Measurements from ENCODE around the gene CRMP1.

The CRMP1 gene

DNA sequence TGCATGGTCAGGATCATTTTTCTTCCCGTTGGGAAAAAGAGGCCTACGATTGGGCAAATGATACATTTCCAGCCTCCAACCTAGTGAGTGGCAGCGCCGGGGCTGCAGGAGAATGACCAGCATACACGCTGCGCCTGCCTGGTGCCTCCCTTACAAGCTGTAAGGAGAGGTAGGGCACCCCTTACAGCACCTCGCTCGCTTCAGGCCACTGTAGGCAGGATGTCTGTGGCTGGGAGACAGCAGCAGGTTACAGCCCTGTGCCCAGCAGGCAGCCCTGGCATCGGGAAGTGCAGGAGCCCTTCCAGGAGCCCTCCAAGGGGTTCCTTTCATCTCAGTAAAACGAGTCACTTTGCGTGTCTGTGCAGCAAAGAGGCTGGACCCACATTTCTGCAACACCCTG, 93.5 kb downstream of the CRMP1 start:
- TF ChIP-seq, protein P1, sequence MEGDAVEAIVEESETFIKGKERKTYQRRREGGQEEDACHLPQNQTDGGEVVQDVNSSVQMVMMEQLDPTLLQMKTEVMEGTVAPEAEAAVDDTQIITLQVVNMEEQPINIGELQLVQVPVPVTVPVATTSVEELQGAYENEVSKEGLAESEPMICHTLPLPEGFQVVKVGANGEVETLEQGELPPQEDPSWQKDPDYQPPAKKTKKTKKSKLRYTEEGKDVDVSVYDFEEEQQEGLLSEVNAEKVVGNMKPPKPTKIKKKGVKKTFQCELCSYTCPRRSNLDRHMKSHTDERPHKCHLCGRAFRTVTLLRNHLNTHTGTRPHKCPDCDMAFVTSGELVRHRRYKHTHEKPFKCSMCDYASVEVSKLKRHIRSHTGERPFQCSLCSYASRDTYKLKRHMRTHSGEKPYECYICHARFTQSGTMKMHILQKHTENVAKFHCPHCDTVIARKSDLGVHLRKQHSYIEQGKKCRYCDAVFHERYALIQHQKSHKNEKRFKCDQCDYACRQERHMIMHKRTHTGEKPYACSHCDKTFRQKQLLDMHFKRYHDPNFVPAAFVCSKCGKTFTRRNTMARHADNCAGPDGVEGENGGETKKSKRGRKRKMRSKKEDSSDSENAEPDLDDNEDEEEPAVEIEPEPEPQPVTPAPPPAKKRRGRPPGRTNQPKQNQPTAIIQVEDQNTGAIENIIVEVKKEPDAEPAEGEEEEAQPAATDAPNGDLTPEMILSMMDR (IDR thresholded peaks at IDR 0.05; ENCODE audit: low read length, missing control alignments) = no peak
- DNase-seq (ENCODE audit: low read depth) = no peak
- H3K4me3 ChIP-seq (replicated peaks; ENCODE audit: low read depth, low read length) = no peak overlapping the region

DNA sequence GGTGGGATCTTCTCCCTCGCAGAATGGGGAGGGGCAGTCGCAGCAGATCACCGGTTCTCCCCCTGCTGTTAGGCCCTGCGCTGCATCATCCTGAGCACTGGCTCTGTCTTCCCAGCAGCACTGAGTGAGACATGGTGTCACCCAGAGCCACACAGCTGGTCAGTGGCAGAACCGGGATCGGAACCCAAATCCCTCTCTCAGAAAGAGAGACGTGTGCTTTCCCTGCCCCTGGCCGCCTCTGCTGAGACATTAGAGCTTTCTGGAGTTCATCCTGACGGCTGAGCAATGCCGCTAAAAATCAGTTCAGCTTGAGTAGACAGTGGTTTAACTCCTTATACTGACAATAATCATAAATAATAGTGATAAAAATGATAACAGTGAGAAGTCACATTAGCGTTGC, 93.9 kb downstream of the CRMP1 start:
- TF ChIP-seq, protein P1 (IDR thresholded peaks at IDR 0.05; ENCODE audit: low read length, missing control alignments) = no peak
- DNase-seq (ENCODE audit: low read depth) = no peak

DNA sequence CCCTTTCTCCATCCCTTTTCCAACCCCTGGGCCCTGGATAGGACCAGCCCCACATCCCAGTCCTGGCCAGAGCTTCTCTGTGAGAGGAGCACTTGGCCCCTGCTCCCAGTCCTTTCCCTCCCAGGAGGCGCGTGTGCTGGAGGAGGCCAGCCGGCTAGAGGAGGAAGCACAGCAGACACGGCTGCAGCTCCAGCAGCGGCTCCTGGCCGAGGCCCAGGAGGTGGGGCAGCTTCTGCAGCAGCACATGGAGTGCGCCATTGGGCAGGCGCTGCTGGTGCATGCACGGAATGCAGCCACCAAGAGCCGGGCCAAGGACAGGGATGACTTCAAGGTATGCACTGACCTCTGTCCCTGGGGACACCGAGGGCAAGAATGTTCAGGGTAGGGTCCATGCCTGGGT, 94.4 kb downstream of the CRMP1 start:
- TF ChIP-seq, protein P1 (IDR thresholded peaks at IDR 0.05; ENCODE audit: low read length, missing control alignments) = no peak
- no peak overlapping the region for H3K4me3 ChIP-seq (replicated peaks; ENCODE audit: low read depth, low read length)
- no peak for DNase-seq (ENCODE audit: low read depth)

More for the DNA sequence above, 93.9 kb downstream of the CRMP1 start:
- no peak overlapping the region for H3K4me3 ChIP-seq (replicated peaks; ENCODE audit: low read depth, low read length)

DNA sequence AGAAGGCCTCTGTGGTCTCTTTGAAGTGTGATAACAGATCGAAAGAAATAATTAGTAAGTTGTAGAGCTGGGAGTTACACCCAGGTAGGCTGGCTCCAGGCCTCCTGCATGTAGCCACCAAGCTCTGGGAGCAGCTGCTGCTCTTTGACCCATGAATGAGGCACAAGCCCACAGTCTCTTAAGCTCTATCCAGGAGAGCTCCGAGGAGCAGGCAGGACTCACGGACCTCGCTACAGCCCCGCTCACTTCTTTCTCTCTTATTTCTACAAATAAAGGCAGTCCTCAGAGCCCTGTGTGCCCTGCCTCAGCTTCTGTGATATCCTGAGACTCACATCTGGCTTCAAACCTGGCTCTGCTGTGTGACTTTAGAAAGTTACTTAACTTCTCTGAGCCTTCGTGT, 95.0 kb downstream of the CRMP1 start:
- no peak for DNase-seq (ENCODE audit: low read depth)
- TF ChIP-seq, protein P1 (IDR thresholded peaks at IDR 0.05; ENCODE audit: low read length, missing control alignments) = no peak
- H3K4me3 ChIP-seq (replicated peaks; ENCODE audit: low read depth, low read length) = no peak overlapping the region

DNA sequence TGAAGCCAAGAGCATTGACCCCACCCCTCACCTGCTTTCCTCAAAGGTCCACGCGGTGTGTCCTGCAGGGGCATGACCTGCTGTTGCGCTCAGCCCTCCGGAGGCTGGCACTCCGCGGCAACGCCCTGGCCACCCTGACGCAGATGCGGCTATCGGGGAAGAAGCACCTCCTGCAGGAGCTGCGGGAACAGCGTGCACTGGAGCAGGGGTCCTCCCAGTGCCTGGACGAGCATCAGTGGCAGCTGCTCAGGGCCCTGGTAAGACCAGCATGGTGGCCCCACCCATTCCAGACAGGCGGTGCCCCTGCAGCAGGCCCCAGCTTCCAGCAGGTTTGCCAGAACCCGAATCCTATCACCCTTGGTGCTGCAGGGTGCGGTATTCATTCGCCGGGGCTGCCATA, 95.9 kb downstream of the CRMP1 start:
- DNase-seq (ENCODE audit: low read depth) = no peak
- no peak overlapping the region for H3K4me3 ChIP-seq (replicated peaks; ENCODE audit: low read depth, low read length)
- TF ChIP-seq, protein P1 (IDR thresholded peaks at IDR 0.05; ENCODE audit: low read length, missing control alignments) = no peak

DNA sequence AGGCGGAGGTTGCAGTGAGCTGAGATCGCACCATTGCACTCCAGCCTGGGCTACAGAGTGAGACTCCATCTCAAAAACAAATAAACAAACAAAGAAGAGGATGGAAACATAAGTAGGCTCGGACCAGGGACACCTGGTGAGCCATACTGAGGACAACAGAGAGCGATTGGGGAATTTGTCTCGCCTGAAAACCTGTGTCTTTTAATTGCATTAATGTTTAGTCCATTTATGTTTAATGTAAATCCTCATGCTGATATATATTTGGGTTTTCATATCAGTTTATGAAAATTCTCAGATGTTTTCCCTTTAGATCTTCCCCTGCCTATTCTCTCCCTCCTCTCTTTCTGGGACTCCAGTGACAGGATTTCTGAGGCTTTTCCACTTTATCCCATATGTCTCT, 97.3 kb downstream of the CRMP1 start:
- TF ChIP-seq, protein P1 (IDR thresholded peaks at IDR 0.05; ENCODE audit: low read length, missing control alignments) = no peak
- no peak for DNase-seq (ENCODE audit: low read depth)
- no peak overlapping the region for H3K4me3 ChIP-seq (replicated peaks; ENCODE audit: low read depth, low read length)

DNA sequence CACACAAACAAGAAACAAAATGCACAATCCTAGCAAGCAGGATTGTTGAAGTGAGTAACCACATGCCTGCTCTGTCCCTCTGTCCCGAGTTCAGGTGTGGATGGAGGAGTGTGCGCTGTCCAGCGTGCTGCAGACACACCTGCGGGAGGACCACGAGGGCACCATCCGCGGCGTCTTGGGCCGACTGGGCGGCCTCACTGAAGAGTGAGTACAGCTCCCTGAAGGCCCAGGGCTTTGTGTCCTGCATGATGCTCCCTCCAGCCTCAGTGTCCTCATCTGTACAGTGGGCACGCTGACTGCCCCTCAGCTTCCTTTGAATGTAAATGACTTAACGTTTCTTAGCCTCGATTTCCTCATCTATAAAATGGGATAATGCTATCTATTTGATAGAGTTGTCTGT, 99.4 kb downstream of the CRMP1 start:
- TF ChIP-seq, protein P1 (IDR thresholded peaks at IDR 0.05; ENCODE audit: low read length, missing control alignments) = no peak
- no peak overlapping the region for H3K4me3 ChIP-seq (replicated peaks; ENCODE audit: low read depth, low read length)
- no peak for DNase-seq (ENCODE audit: low read depth)

All from fibroblast of pulmonary artery (primary cell).